ENCODE results near the gene NR4A1. TPM values are rescaled to one million over a fixed set of nuclear protein-coding genes. Genes with fewer than 3 reads are reported as not detected.

NR4A1 gene
- total and polyA plus RNA-seq, 4 donors = 45.1 to 77.9 (median 62.0) TPM

GRCh38 chr12:52070185-52070925 lies 19.1 kb downstream of the NR4A1 start:
- Histone ChIP-seq H3K36me3 (ENCODE audit: control insufficient read depth in 4 of 4, insufficient read depth in 4 of 4, low read length in 4 of 4) (peaks cover 0 to 24% (median 14%) of the 10 kb centered on the region in 4 donors), H3K4me3 (peak overlapping the region; percentile 97), H3K9ac (ENCODE audit: insufficient read depth in 1 of 2, low read length in 2 of 2) (peak overlapping the region; percentile 87 to 89), H3K4me1 (ENCODE audit: control insufficient read depth in 5 of 5, insufficient read depth in 5 of 5, low read length in 5 of 5) (peaks cover 5 to 18% (median 6%) of the 10 kb centered on the region in 5 donors), H3K9me3 (ENCODE audit: control insufficient read depth in 4 of 4, insufficient read depth in 3 of 4, low read length in 3 of 4) (no peaks in the 10 kb centered on the region), H3K27me3 (ENCODE audit: control insufficient read depth in 3 of 3, insufficient read depth in 3 of 3, low read length in 2 of 3) (peaks cover 0 to 2% (median 0%) of the 10 kb centered on the region in 3 donors), H3K27ac (ENCODE audit: low read depth in 1 of 2, low read length in 1 of 2) (peak overlapping the region; percentile 81 to 97)
- 4 to 6% methylated on average over 36 to 37 of the region's 37 CpGs for WGBS, 2 donors
- DNase-seq = no peak
- ATAC-seq (ENCODE audit: insufficient read depth, low FRiP score) = peak; percentile 41
- no peak for TF ChIP-seq CTCF (IDR thresholded peaks at IDR 0.05; ENCODE audit: control extremely low read depth, extremely low read depth)

- no peak overlapping the region for H3K9ac ChIP-seq (ENCODE audit: insufficient read depth in 1 of 2, low read length in 2 of 2)
- 75 to 82% methylated on average over 23 of the region's 23 CpGs for WGBS, 2 donors
- H3K27ac ChIP-seq (ENCODE audit: low read depth in 1 of 2, low read length in 1 of 2) = peak overlapping the region in 1 of 2 donors; percentile 48
- H3K4me1 ChIP-seq (ENCODE audit: control insufficient read depth in 5 of 5, insufficient read depth in 5 of 5, low read length in 5 of 5) = peaks cover 5 to 20% (median 6%) of the 10 kb centered on the region in 5 donors
- DNase-seq (no peak), ATAC-seq (ENCODE audit: insufficient read depth, low FRiP score) (no peak)
- no peaks in the 10 kb centered on the region for H3K9me3 ChIP-seq (ENCODE audit: control insufficient read depth in 4 of 4, insufficient read depth in 3 of 4, low read length in 3 of 4)
- no peak for TF ChIP-seq CTCF (IDR thresholded peaks at IDR 0.05; ENCODE audit: control extremely low read depth, extremely low read depth)
- H3K27me3 ChIP-seq (ENCODE audit: control insufficient read depth in 3 of 3, insufficient read depth in 3 of 3, low read length in 2 of 3) = no peaks in the 10 kb centered on the region
- H3K36me3 ChIP-seq (ENCODE audit: control insufficient read depth in 4 of 4, insufficient read depth in 4 of 4, low read length in 4 of 4) = peaks cover 0 to 43% (median 25%) of the 10 kb centered on the region in 4 donors
- no peak overlapping the region for H3K4me3 ChIP-seq
These were observed 22.5 kb downstream of the NR4A1 start for GRCh38 chr12:52073531-52074381.

- Histone ChIP-seq H3K4me3 (no peak overlapping the region), H3K27me3 (ENCODE audit: control insufficient read depth in 3 of 3, insufficient read depth in 3 of 3, low read length in 2 of 3) (no peaks in the 10 kb centered on the region), H3K36me3 (ENCODE audit: control insufficient read depth in 4 of 4, insufficient read depth in 4 of 4, low read length in 4 of 4) (peaks cover 0 to 48% (median 25%) of the 10 kb centered on the region in 4 donors), H3K4me1 (ENCODE audit: control insufficient read depth in 5 of 5, insufficient read depth in 5 of 5, low read length in 5 of 5) (peaks cover 4 to 28% (median 6%) of the 10 kb centered on the region in 5 donors), H3K9ac (ENCODE audit: insufficient read depth in 1 of 2, low read length in 2 of 2) (no peak overlapping the region), H3K9me3 (ENCODE audit: control insufficient read depth in 4 of 4, insufficient read depth in 3 of 4, low read length in 3 of 4) (no peaks in the 10 kb centered on the region), H3K27ac (ENCODE audit: low read depth in 1 of 2, low read length in 1 of 2) (no peak overlapping the region)
- 71 to 91% methylated on average over 3 of the region's 3 CpGs for WGBS, 2 donors
- no peak for DNase-seq
- peak; percentile 6 for ATAC-seq (ENCODE audit: insufficient read depth, low FRiP score)
- TF ChIP-seq CTCF (IDR thresholded peaks at IDR 0.05; ENCODE audit: control extremely low read depth, extremely low read depth) = no peak
These were observed 23.9 kb downstream of the NR4A1 start for GRCh38 chr12:52074971-52075724.
